GM12878 (cell line): ENCODE measurements around the gene HHIP. TPM values are rescaled to one million over a fixed set of nuclear protein-coding genes. Genes with fewer than 3 reads are reported as not detected.

ENCODE experiments used
- ATAC-seq: fragments of 200-7000 bp; cut with Tn5 transposase; 3 replicates; pipeline ENCODE4 v1.9.1; 2020; ENCODE audit warnings: mild to moderate bottlenecking, moderate library complexity
- BruUV-seq: library from RNA; stranded (reverse); fragments of 400-500 nt; replicated peaks from 2 replicates; lab custom pipeline; 2021; lab: Mats Ljungman, UMichigan
- CTCF ChIA-PET: fragments of 300-600 bp; sonication (Branson Sonifier 250); formaldehyde crosslinking; extraction: SDS; loops from one replicate; lab custom pipeline; 2021; ENCODE audit warnings: inconsistent platforms; lab: Yijun Ruan, JAX
- POLR2A ChIA-PET: fragments of 350-600 bp; formaldehyde crosslinking; extraction: SDS; loops from one replicate; lab custom pipeline; 2021; ENCODE audit warnings: inconsistent platforms; lab: Charles Lee
- RAD21 ChIA-PET: fragments of 300-600 bp; sonication (Branson Sonifier 250); formaldehyde crosslinking; loops from one replicate; lab custom pipeline; 2023; ENCODE audit warnings: antibody characterized with exemption; ENCODE audit not compliant: unreplicated experiment; lab: Charles Lee
- SMC1A ChIA-PET: fragments of 300-600 bp; sonication (Branson Sonifier 250); formaldehyde crosslinking; loops from one replicate; lab custom pipeline; 2023; ENCODE audit not compliant: unreplicated experiment, uncharacterized antibody; lab: Charles Lee
- DNase-seq: peaks from one replicate; pipeline ENCODE4 v3.0.0-alpha.2; 2011; ENCODE audit warnings: low read depth, low spot score
- FAIRE-seq: peaks from 3 replicates; lab custom pipeline; 2011; peaks lifted over from hg19 to GRCh38; lab: Jason Lieb, UNC
- H2AFZ ChIP-seq: 2 replicates; pipeline ENCODE4 v1.6.0; 2011; ENCODE audit warnings: low read depth, low read length, control low read depth; ENCODE audit not compliant: control insufficient read depth
- H3K27ac ChIP-seq: 2 replicates; pipeline ENCODE4 v1.5.1; 2011; ENCODE audit warnings: control low read depth; ENCODE audit not compliant: control insufficient read depth, insufficient read depth
- H3K27me3 ChIP-seq, 2 experiments: replicated peaks in 1 of 2; 2 replicates each; pipeline versions ENCODE4 v1.6.0 to v1.6.1; 2011; ENCODE audit warnings: low read length in 1 of 2; ENCODE audit not compliant: control insufficient read depth in 2 of 2, insufficient read depth in 2 of 2
- H3K36me3 ChIP-seq, 2 experiments: 2 replicates each; pipeline ENCODE4 v1.5.1; 2011; ENCODE audit warnings: low read length in 1 of 2; ENCODE audit not compliant: control insufficient read depth in 2 of 2, insufficient read depth in 2 of 2
- H3K4me1 ChIP-seq: 2 replicates; pipeline ENCODE4 v1.6.1; 2011; ENCODE audit warnings: mild to moderate bottlenecking, low read length, moderate library complexity, mixed read lengths; ENCODE audit not compliant: control insufficient read depth, insufficient read depth
- H3K4me2 ChIP-seq: 2 replicates; pipeline ENCODE4 v1.6.0; 2011; ENCODE audit warnings: control low read depth; ENCODE audit not compliant: control insufficient read depth, insufficient read depth
- H3K4me3 ChIP-seq: fragments of 200-600 bp; sonication (generic); 2 replicates; pipeline ENCODE4 v1.5.1; 2016
- H3K79me2 ChIP-seq: 2 replicates; pipeline ENCODE4 v1.6.0; 2011; ENCODE audit warnings: low read length; ENCODE audit not compliant: control insufficient read depth, insufficient read depth
- H3K9ac ChIP-seq: 2 replicates; pipeline ENCODE4 v1.8.0; 2011; ENCODE audit warnings: low read length, control low read depth, mixed read lengths; ENCODE audit not compliant: control insufficient read depth, insufficient read depth
- H3K9me3 ChIP-seq: replicated peaks from 3 replicates; pipeline ENCODE4 v1.5.1; 2011; ENCODE audit warnings: mild to moderate bottlenecking, low read length; ENCODE audit not compliant: control insufficient read depth, insufficient read depth
- H4K20me1 ChIP-seq: 2 replicates; pipeline ENCODE4 v1.6.0; 2011; ENCODE audit not compliant: control insufficient read depth, insufficient read depth
- CUX1 ChIP-seq: IDR thresholded peaks from 2 replicates; pipeline ENCODE4 v1.6.1; 2012; ENCODE audit warnings: improper control_type of control experiment, low read depth, low read length; ENCODE audit not compliant: insufficient replicate concordance
- USF2 ChIP-seq: IDR thresholded peaks from 2 replicates; pipeline ENCODE4 v1.6.1; 2011; ENCODE audit warnings: low read depth, low read length, improper control_type of control experiment, borderline replicate concordance
- WGBS: methylation state at CpG from one replicate; pipeline ENCODE4 v1.1.6; 2016; ENCODE audit warnings: low lambda C conversion rate; ENCODE audit not compliant: insufficient replicate concordance, insufficient coverage; ENCODE audit errors: missing lambda C conversion rate; 5-methylcytosine and 5-hydroxymethylcytosine counted together
- in situ Hi-C: fragments of 300-500 bp; cut with MboI; formaldehyde crosslinking; loops from 9 replicates; pipeline ENCODE4 v1.14.3; 2018; ENCODE audit warnings: mixed read lengths
- intact Hi-C: fragments of 100-400 bp; cut with micrococcal nuclease; formaldehyde crosslinking; loops from one replicate; pipeline ENCODE4 v1.14.2; 2022; ENCODE audit not compliant: unreplicated experiment
- polyA plus RNA-seq, 11 experiments: library from polyadenylated mRNA; depleted of rRNA in 4 of 11; unstranded in 6 of 11; stranded (reverse) in 5 of 11; fragments of >200 nt; fragmentation: Nextera tagmentation in 4 of 11; fragmentation: Illumina TruSeq in 1 of 11; extraction: Ambion mirVana in 4 of 11; extraction: Trizol in 1 of 11; gene quantifications; 1 replicate in 1 of 11; 2 replicates in 10 of 11; pipeline versions ENCODE4 v1.2.1 to v1.2.3, GENCODE V29; 2011 to 2016; ENCODE audit warnings: inconsistent platforms in 2 of 11, missing spikeins in 2 of 11, low read depth in 1 of 11
- total RNA-seq, 4 experiments: library from RNA; depleted of rRNA in 3 of 4; stranded (reverse); fragments of >200 nt in 3 of 4; fragmentation: Illumina TruSeq in 1 of 4; extraction: Trizol in 1 of 4; gene quantifications; 2 replicates each; pipeline versions ENCODE4 v1.2.1 to v1.2.3, GENCODE V29; 2013 to 2021

Gene HHIP
- total and polyA plus RNA-seq, 10 of the 15 experiments (the other 5 are each of a cell fraction or from before 2014, with no cell fraction given), result 0.06 to 0.56 (median 0.24) TPM; not detected in 1

DNA sequence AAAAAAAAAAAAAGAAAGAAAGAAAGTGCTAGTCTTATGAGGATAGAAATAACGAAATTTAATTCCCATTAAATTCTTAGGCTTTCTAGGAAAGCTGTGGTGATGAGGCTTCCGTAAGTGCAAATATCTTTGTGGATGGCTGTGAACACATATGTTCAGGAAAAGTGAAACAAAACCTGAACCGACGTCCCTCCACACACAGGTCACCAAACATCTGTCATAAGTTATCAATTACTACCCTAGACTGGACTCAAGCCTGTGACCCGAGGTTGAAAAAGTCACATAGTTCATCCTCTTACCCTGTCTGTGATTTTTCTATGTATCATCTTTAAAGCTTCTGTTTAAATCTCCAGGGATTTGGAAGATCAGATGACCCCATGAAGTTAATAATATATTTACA lies 24.8 kb downstream of the HHIP start (continued):
- no peak for TF ChIP-seq CUX1

DNA sequence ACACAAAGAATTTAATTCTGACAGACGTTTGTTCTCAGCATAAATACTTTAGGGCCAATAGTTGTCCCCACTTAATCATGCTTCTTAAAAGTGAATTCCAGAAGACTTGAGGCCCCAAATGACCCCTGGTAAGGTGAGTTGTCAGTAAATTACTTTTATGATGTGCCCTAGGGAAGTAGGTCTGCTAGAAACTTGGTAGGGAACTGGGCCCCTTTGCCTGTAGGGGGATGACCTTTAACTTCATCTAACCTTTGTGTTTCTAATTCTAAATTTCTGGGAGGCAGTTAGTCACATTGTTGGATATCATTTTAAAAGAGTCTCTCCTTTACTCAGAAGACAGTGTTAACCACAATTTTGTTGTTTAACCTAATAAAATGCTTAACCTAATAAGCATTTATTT lies 28.8 kb downstream of the HHIP start:
- H3K9ac ChIP-seq, result no peak overlapping the region
- H4K20me1 ChIP-seq, result no peaks in the 10 kb centered on the region
- no peak for DNase-seq
- ChIA-PET RAD21 (no interaction called here), POLR2A (no interaction called here), SMC1A (no interaction called here), CTCF (no interaction called here)
- H3K27me3 ChIP-seq, result no peaks in the 10 kb centered on the region
- FAIRE-seq, result no peak
- H3K4me3 ChIP-seq, result no peak overlapping the region
- in situ Hi-C loops, result no loop called here
- no peaks in the 10 kb centered on the region for H3K9me3 ChIP-seq
- no TSS peak for BruUV-seq
- no peaks in the 10 kb centered on the region for H3K4me1 ChIP-seq
- 0% methylated on average over 1 of the region's 1 CpG for WGBS
- ATAC-seq, result no peak
- no peaks in the 10 kb centered on the region for H3K79me2 ChIP-seq
- no peak for TF ChIP-seq USF2
- TF ChIP-seq, all 136 proteins: peak for 0
- H3K36me3 ChIP-seq, result no peaks in the 10 kb centered on the region
- no peak overlapping the region for H3K27ac ChIP-seq
- intact Hi-C loops, result no loop called here
- no peak overlapping the region for H2AFZ ChIP-seq
- H3K4me2 ChIP-seq, result no peak overlapping the region
